ENCODE measurements around the gene FCRLB. TPM values are rescaled to one million over a fixed set of nuclear protein-coding genes. Genes with fewer than 3 reads are reported as not detected.
A peak's percentile ranks its signal among the peaks of the same experiment; 100 is the strongest.

FCRLB gene
- total and polyA plus RNA-seq, 9 of the 15 experiments (the other 6 are each of a cell fraction or from before 2014, with no cell fraction given) = 0.20 to 4.6 (median 1.3) TPM

DNA sequence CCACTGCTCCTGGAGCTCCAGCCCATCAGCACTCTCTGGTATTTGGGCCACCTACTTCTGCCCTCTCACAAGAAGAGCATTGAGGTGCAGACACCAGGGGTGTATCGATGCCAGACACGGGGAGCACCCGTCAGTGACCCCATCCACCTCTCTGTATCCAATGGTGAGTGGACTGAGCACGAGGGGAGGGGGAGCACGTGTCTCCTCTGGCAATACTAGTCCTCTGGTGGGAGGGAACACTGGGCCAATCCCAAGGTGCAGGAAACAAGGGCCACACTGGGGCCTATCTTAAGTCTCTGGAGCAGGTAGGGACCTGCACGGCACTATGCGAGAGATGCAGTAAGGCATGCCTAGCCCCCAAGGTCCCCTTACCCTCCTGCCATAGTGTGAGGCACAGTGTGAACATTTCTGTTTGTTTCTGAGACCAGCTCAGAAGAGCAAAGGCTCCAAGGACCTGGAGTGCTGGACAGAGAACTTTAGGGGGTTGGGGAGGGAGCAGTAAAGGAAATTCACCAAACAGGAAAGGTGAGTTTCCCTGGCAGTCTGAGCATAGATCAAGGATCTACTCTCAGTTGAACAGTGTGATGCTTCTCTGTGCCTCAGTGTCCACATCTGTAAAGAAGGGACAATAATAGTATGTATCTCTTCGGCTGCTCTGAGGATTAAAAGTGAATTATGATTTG lies 2.3 kb downstream of the FCRLB start:
- intact Hi-C loops (cut with micrococcal nuclease) (no loop called here), in situ Hi-C loops (cut with MboI) (no loop called here)
- no peaks in the 10 kb centered on the region for H3K36me3 ChIP-seq (ENCODE audit: control insufficient read depth, insufficient read depth, low read length)
- WGBS (ENCODE audit: insufficient coverage, low coverage, missing lambda C conversion rate) = 76% methylated on average over 8 of the region's 8 CpGs
- DNase-seq (ENCODE audit: extremely low read depth in 1 of 4, low spot score in 3 of 4) = no peak
- no peak for FAIRE-seq
- ChIA-PET POLR2A (interaction anchor here (1.1 to 1.8 kb wide), 2 partner anchors 8 to 14 kb away, joined by 4 to 8 read pairs; no protein-coding TSS in a partner anchor), CTCF (ENCODE audit: low intra/inter-chr PET ratio) (no interaction called here)
- no peak overlapping the region for H3K4me2 ChIP-seq (ENCODE audit: insufficient read depth, low read length)
- H3K4me1 ChIP-seq (replicated peaks in 1 of 2; ENCODE audit: control insufficient read depth in 2 of 2, insufficient read depth in 2 of 2, low read length in 2 of 2) = peaks cover 43 to 48% of the 10 kb centered on the region in 2 experiments
- H3K9ac ChIP-seq (ENCODE audit: insufficient read depth in 1 of 2, low read depth in 2 of 2, low read length in 2 of 2) = peak overlapping the region in 1 of 2 experiments; percentile 70; a peak in 1 of 4 replicates
- H2AFZ ChIP-seq (ENCODE audit: low read depth, low read length) = no peak overlapping the region
- H3K4me3 ChIP-seq = no peak overlapping the region
- ATAC-seq = no peak
- H4K20me1 ChIP-seq (replicated peaks; ENCODE audit: control insufficient read depth, insufficient read depth, low read length) = no peaks in the 10 kb centered on the region
- BruUV-seq (replicated peaks) = no TSS peak
- no peaks in the 10 kb centered on the region for H3K9me1 ChIP-seq (ENCODE audit: control insufficient read depth, insufficient read depth, low read length)
- H3K27ac ChIP-seq (ENCODE audit: extremely low read depth, low read depth, low read length) = peak overlapping the region; percentile 23; the same call in 1 of the 3 replicates
- no peaks in the 10 kb centered on the region for H3K27me3 ChIP-seq (ENCODE audit: control insufficient read depth in 2 of 2, insufficient read depth in 2 of 2, low read length in 2 of 2)
- H3K9me3 ChIP-seq (replicated peaks; ENCODE audit: control insufficient read depth, insufficient read depth, low read depth, low read length) = no peaks in the 10 kb centered on the region
- H3K79me2 ChIP-seq (ENCODE audit: control insufficient read depth, insufficient read depth, low read length) = peaks cover 24% of the 10 kb centered on the region
- TF ChIP-seq ZNF507 (tag; conservative IDR thresholded peaks at IDR 0.05) (no peak), MXD1 (CRISPR knock-in tag; IDR thresholded peaks at IDR 0.05; ENCODE audit: borderline replicate concordance, poor library complexity, severe bottlenecking) (no peak), MED1 (CRISPR knock-in tag; IDR thresholded peaks at IDR 0.05; ENCODE audit: borderline replicate concordance) (no peak)
- TF ChIP-seq, protein P1, sequence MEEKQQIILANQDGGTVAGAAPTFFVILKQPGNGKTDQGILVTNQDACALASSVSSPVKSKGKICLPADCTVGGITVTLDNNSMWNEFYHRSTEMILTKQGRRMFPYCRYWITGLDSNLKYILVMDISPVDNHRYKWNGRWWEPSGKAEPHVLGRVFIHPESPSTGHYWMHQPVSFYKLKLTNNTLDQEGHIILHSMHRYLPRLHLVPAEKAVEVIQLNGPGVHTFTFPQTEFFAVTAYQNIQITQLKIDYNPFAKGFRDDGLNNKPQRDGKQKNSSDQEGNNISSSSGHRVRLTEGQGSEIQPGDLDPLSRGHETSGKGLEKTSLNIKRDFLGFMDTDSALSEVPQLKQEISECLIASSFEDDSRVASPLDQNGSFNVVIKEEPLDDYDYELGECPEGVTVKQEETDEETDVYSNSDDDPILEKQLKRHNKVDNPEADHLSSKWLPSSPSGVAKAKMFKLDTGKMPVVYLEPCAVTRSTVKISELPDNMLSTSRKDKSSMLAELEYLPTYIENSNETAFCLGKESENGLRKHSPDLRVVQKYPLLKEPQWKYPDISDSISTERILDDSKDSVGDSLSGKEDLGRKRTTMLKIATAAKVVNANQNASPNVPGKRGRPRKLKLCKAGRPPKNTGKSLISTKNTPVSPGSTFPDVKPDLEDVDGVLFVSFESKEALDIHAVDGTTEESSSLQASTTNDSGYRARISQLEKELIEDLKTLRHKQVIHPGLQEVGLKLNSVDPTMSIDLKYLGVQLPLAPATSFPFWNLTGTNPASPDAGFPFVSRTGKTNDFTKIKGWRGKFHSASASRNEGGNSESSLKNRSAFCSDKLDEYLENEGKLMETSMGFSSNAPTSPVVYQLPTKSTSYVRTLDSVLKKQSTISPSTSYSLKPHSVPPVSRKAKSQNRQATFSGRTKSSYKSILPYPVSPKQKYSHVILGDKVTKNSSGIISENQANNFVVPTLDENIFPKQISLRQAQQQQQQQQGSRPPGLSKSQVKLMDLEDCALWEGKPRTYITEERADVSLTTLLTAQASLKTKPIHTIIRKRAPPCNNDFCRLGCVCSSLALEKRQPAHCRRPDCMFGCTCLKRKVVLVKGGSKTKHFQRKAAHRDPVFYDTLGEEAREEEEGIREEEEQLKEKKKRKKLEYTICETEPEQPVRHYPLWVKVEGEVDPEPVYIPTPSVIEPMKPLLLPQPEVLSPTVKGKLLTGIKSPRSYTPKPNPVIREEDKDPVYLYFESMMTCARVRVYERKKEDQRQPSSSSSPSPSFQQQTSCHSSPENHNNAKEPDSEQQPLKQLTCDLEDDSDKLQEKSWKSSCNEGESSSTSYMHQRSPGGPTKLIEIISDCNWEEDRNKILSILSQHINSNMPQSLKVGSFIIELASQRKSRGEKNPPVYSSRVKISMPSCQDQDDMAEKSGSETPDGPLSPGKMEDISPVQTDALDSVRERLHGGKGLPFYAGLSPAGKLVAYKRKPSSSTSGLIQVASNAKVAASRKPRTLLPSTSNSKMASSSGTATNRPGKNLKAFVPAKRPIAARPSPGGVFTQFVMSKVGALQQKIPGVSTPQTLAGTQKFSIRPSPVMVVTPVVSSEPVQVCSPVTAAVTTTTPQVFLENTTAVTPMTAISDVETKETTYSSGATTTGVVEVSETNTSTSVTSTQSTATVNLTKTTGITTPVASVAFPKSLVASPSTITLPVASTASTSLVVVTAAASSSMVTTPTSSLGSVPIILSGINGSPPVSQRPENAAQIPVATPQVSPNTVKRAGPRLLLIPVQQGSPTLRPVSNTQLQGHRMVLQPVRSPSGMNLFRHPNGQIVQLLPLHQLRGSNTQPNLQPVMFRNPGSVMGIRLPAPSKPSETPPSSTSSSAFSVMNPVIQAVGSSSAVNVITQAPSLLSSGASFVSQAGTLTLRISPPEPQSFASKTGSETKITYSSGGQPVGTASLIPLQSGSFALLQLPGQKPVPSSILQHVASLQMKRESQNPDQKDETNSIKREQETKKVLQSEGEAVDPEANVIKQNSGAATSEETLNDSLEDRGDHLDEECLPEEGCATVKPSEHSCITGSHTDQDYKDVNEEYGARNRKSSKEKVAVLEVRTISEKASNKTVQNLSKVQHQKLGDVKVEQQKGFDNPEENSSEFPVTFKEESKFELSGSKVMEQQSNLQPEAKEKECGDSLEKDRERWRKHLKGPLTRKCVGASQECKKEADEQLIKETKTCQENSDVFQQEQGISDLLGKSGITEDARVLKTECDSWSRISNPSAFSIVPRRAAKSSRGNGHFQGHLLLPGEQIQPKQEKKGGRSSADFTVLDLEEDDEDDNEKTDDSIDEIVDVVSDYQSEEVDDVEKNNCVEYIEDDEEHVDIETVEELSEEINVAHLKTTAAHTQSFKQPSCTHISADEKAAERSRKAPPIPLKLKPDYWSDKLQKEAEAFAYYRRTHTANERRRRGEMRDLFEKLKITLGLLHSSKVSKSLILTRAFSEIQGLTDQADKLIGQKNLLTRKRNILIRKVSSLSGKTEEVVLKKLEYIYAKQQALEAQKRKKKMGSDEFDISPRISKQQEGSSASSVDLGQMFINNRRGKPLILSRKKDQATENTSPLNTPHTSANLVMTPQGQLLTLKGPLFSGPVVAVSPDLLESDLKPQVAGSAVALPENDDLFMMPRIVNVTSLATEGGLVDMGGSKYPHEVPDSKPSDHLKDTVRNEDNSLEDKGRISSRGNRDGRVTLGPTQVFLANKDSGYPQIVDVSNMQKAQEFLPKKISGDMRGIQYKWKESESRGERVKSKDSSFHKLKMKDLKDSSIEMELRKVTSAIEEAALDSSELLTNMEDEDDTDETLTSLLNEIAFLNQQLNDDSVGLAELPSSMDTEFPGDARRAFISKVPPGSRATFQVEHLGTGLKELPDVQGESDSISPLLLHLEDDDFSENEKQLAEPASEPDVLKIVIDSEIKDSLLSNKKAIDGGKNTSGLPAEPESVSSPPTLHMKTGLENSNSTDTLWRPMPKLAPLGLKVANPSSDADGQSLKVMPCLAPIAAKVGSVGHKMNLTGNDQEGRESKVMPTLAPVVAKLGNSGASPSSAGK (IDR thresholded peaks at IDR 0.05) = peak; percentile 25; the same call in 1 of the 2 replicates

Data from K562 (cell line).